Measurements from ENCODE around the gene ERC2.

Gene ERC2

GRCh38 chr3:55964491-55964985 lies 503.7 kb downstream of the ERC2 start:
- no peak for TF ChIP-seq EZH2 (IDR thresholded peaks at IDR 0.05; ENCODE audit: borderline replicate concordance, low read length)
- TF ChIP-seq CTCF (IDR thresholded peaks at IDR 0.05; ENCODE audit: low read length) = no peak
- Histone ChIP-seq H3K36me3 (ENCODE audit: insufficient read depth, low read length) (no peaks in the 10 kb centered on the region), H3K4me1 (ENCODE audit: insufficient read depth, low read length, severe bottlenecking) (no peaks in the 10 kb centered on the region), H4K20me1 (ENCODE audit: insufficient read depth, low read length) (no peaks in the 10 kb centered on the region), H3K9ac (ENCODE audit: low read length) (no peak overlapping the region), H3K9me3 (ENCODE audit: low read length) (no peaks in the 10 kb centered on the region), H2AFZ (ENCODE audit: low read length) (no peak overlapping the region), H3K9me2 (ENCODE audit: low read depth, low read length) (no peaks in the 10 kb centered on the region), H3F3A (ENCODE audit: insufficient read depth, low read length) (no peaks in the 10 kb centered on the region), H3K79me2 (ENCODE audit: insufficient read depth, low read length) (no peaks in the 10 kb centered on the region), H3K27ac (ENCODE audit: low read depth, low read length, poor library complexity, severe bottlenecking) (no peak overlapping the region), H3K27me3 (ENCODE audit: insufficient read depth, low read length) (no peaks in the 10 kb centered on the region), H3K4me3 (ENCODE audit: low read depth, low read length, poor library complexity, severe bottlenecking) (no peak overlapping the region), H3K4me2 (ENCODE audit: low read length) (no peak overlapping the region)

GRCh38 chr3:55963601-55964000 lies 504.7 kb downstream of the ERC2 start:
- H3K4me1 ChIP-seq (ENCODE audit: insufficient read depth, low read length, severe bottlenecking) = no peaks in the 10 kb centered on the region
- no peaks in the 10 kb centered on the region for H4K20me1 ChIP-seq (ENCODE audit: insufficient read depth, low read length)
- H3K9me3 ChIP-seq (ENCODE audit: low read length) = no peaks in the 10 kb centered on the region
- TF ChIP-seq EZH2 (IDR thresholded peaks at IDR 0.05; ENCODE audit: borderline replicate concordance, low read length) (no peak), CTCF (IDR thresholded peaks at IDR 0.05; ENCODE audit: low read length) (no peak)
- H3K9me2 ChIP-seq (ENCODE audit: low read depth, low read length) = no peaks in the 10 kb centered on the region
- no peaks in the 10 kb centered on the region for H3K36me3 ChIP-seq (ENCODE audit: insufficient read depth, low read length)
- H3K4me2 ChIP-seq (ENCODE audit: low read length) = no peak overlapping the region
- H3F3A ChIP-seq (ENCODE audit: insufficient read depth, low read length) = no peaks in the 10 kb centered on the region
- no peaks in the 10 kb centered on the region for H3K79me2 ChIP-seq (ENCODE audit: insufficient read depth, low read length)
- H3K27ac ChIP-seq (ENCODE audit: low read depth, low read length, poor library complexity, severe bottlenecking) = no peak overlapping the region
- H3K27me3 ChIP-seq (ENCODE audit: insufficient read depth, low read length) = no peaks in the 10 kb centered on the region
- H3K4me3 ChIP-seq (ENCODE audit: low read depth, low read length, poor library complexity, severe bottlenecking) = no peak overlapping the region
- H3K9ac ChIP-seq (ENCODE audit: low read length) = no peak overlapping the region
- no peak overlapping the region for H2AFZ ChIP-seq (ENCODE audit: low read length)

GRCh38 chr3:55959471-55960080 lies 508.7 kb downstream of the ERC2 start:
- TF ChIP-seq EZH2 (IDR thresholded peaks at IDR 0.05; ENCODE audit: borderline replicate concordance, low read length) = no peak
- no peak overlapping the region for H3K4me3 ChIP-seq (ENCODE audit: low read depth, low read length, poor library complexity, severe bottlenecking)
- no peaks in the 10 kb centered on the region for H3K9me2 ChIP-seq (ENCODE audit: low read depth, low read length)
- H3K9me3 ChIP-seq (ENCODE audit: low read length) = no peaks in the 10 kb centered on the region
- no peak overlapping the region for H3K27ac ChIP-seq (ENCODE audit: low read depth, low read length, poor library complexity, severe bottlenecking)
- H4K20me1 ChIP-seq (ENCODE audit: insufficient read depth, low read length) = no peaks in the 10 kb centered on the region
- no peaks in the 10 kb centered on the region for H3F3A ChIP-seq (ENCODE audit: insufficient read depth, low read length)
- no peaks in the 10 kb centered on the region for H3K79me2 ChIP-seq (ENCODE audit: insufficient read depth, low read length)
- no peaks in the 10 kb centered on the region for H3K4me1 ChIP-seq (ENCODE audit: insufficient read depth, low read length, severe bottlenecking)
- H3K36me3 ChIP-seq (ENCODE audit: insufficient read depth, low read length) = no peaks in the 10 kb centered on the region
- no peak overlapping the region for H2AFZ ChIP-seq (ENCODE audit: low read length)
- H3K9ac ChIP-seq (ENCODE audit: low read length) = no peak overlapping the region
- no peaks in the 10 kb centered on the region; the same call in 1 of the 2 replicates for H3K27me3 ChIP-seq (ENCODE audit: insufficient read depth, low read length)
- no peak overlapping the region for H3K4me2 ChIP-seq (ENCODE audit: low read length)

GRCh38 chr3:55958605-55959004 lies 509.7 kb downstream of the ERC2 start:
- Histone ChIP-seq H4K20me1 (ENCODE audit: insufficient read depth, low read length) (no peaks in the 10 kb centered on the region), H3K9me2 (ENCODE audit: low read depth, low read length) (no peaks in the 10 kb centered on the region), H3K79me2 (ENCODE audit: insufficient read depth, low read length) (no peaks in the 10 kb centered on the region), H3K9me3 (ENCODE audit: low read length) (no peaks in the 10 kb centered on the region), H3F3A (ENCODE audit: insufficient read depth, low read length) (no peaks in the 10 kb centered on the region), H3K36me3 (ENCODE audit: insufficient read depth, low read length) (no peaks in the 10 kb centered on the region), H2AFZ (ENCODE audit: low read length) (no peak overlapping the region), H3K4me3 (ENCODE audit: low read depth, low read length, poor library complexity, severe bottlenecking) (no peak overlapping the region), H3K4me1 (ENCODE audit: insufficient read depth, low read length, severe bottlenecking) (no peaks in the 10 kb centered on the region), H3K4me2 (ENCODE audit: low read length) (no peak overlapping the region), H3K27ac (ENCODE audit: low read depth, low read length, poor library complexity, severe bottlenecking) (no peak overlapping the region), H3K27me3 (ENCODE audit: insufficient read depth, low read length) (no peaks in the 10 kb centered on the region; the same call in 1 of the 2 replicates), H3K9ac (ENCODE audit: low read length) (no peak overlapping the region)
- no peak for TF ChIP-seq CTCF (IDR thresholded peaks at IDR 0.05; ENCODE audit: low read length)
- no peak for TF ChIP-seq EZH2 (IDR thresholded peaks at IDR 0.05; ENCODE audit: borderline replicate concordance, low read length)
